Activated naive CD4-positive, alpha-beta T cell treated with anti-CD3 and anti-CD28 coated beads, Interleukin-2, amount 10 ng/mL, durations not matched to agents 7 days and 5 days (primary cell): ENCODE data around the gene SEC14L3.

Experiments
- CTCF ChIA-PET: fragments of 350-600 bp; sonication (Branson Sonifier 250); formaldehyde crosslinking; loops from one replicate; lab custom pipeline; 2021; ENCODE audit warnings: antibody characterized with exemption; lab: Charles Lee
- DNase-seq: peaks from one replicate; pipeline ENCODE4 v3.0.0-alpha.2; 2020
- H3K27ac Mint-ChIP-seq: one replicate; pipeline ENCODE4 v1.8.0; 2021; ENCODE audit warnings: mild to moderate bottlenecking, moderate library complexity, mixed read lengths
- H3K27me3 Mint-ChIP-seq: one replicate; pipeline ENCODE4 v1.8.0; 2021; ENCODE audit warnings: mild to moderate bottlenecking, mixed read lengths
- H3K36me3 Mint-ChIP-seq: one replicate; pipeline ENCODE4 v1.8.0; 2021; ENCODE audit warnings: mixed read lengths
- H3K4me1 Mint-ChIP-seq: one replicate; pipeline ENCODE4 v1.8.0; 2021; ENCODE audit warnings: mixed read lengths
- H3K4me3 Mint-ChIP-seq: one replicate; pipeline ENCODE4 v1.8.0; 2021; ENCODE audit warnings: mild to moderate bottlenecking, moderate library complexity, mixed read lengths
- H3K9me3 Mint-ChIP-seq: one replicate; pipeline ENCODE4 v1.8.0; 2021; ENCODE audit warnings: mixed read lengths

Gene SEC14L3

GRCh38 chr22:30497466-30498150, 25.8 kb upstream of the SEC14L3 start:
- H3K4me1 Mint-ChIP-seq: no peaks in the 10 kb centered on the region
- no peak overlapping the region for H3K27ac Mint-ChIP-seq
- DNase-seq: no peak
- no peak overlapping the region for H3K4me3 Mint-ChIP-seq
- H3K9me3 Mint-ChIP-seq: no peaks in the 10 kb centered on the region
- no peaks in the 10 kb centered on the region for H3K36me3 Mint-ChIP-seq
- CTCF ChIA-PET: interaction anchor here (0.8 to 1.1 kb wide), 2 partner anchors 13 to 108 kb away, joined by 3 read pairs; no protein-coding TSS in a partner anchor
- peaks cover 21% of the 10 kb centered on the region for H3K27me3 Mint-ChIP-seq

- no peak for DNase-seq
- H3K27ac Mint-ChIP-seq: no peak overlapping the region
- no peaks in the 10 kb centered on the region for H3K4me1 Mint-ChIP-seq
- no peaks in the 10 kb centered on the region for H3K9me3 Mint-ChIP-seq
- CTCF ChIA-PET: no interaction called here
- H3K27me3 Mint-ChIP-seq: peaks cover 27% of the 10 kb centered on the region
- H3K36me3 Mint-ChIP-seq: no peaks in the 10 kb centered on the region
- no peak overlapping the region for H3K4me3 Mint-ChIP-seq
Measured at GRCh38 chr22:30495041-30495784, 23.4 kb upstream of the SEC14L3 start.

DNA sequence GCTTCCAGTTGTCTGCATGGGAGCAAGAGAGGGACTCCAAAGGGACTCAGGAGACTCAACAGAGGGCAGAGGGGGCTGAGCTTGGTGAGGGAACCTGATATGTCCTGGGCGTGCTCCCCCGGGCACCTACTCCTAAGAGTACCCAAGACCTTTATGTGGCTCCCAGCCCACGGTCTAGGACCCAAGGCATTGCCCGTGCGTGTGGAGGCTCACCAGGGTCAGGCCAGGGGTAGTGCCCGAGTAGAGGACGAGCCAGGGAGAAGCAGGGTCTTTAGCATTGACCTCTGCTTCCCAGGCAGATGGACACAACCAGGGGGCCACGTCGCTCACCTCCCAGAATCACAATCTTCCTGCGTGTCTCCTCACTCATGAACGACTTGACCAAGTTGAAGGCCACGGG, 20.3 kb upstream of the SEC14L3 start:
- Mint-ChIP-seq H3K4me1 (no peaks in the 10 kb centered on the region), H3K9me3 (no peaks in the 10 kb centered on the region), H3K27me3 (peaks cover 36% of the 10 kb centered on the region), H3K4me3 (no peak overlapping the region), H3K27ac (no peak overlapping the region), H3K36me3 (no peaks in the 10 kb centered on the region)
- CTCF ChIA-PET: no interaction called here
- DNase-seq: no peak

DNA sequence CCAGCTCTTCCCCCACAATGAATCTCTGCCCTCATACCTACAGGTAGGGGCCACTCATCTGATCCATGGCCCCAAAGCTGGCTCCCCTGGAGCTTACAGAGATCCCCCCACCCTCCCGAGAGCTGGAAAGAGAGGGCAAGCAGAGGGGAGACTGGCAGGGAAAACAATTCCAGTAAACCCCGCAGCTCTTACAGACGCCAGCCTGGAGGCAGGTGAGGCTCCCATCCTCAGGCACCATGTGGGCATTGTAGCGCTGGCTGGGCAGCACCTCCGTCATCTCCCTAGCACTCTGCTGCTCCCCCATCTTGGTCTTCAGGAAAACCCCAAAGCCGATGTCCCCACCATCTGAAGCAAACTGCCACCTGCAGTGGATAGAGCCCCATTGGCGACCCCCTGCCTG, 19.6 kb upstream of the SEC14L3 start:
- CTCF ChIA-PET: interaction anchor here (1.2 to 1.3 kb wide), 2 partner anchors 46 to 110 kb away, joined by 3 to 4 read pairs; no protein-coding TSS in a partner anchor
- no peak for DNase-seq
- Mint-ChIP-seq H3K27me3 (peaks cover 39% of the 10 kb centered on the region), H3K36me3 (no peaks in the 10 kb centered on the region), H3K9me3 (no peaks in the 10 kb centered on the region), H3K27ac (no peak overlapping the region), H3K4me1 (no peaks in the 10 kb centered on the region), H3K4me3 (no peak overlapping the region)

- no peak for DNase-seq
- Mint-ChIP-seq H3K4me1 (no peaks in the 10 kb centered on the region), H3K9me3 (no peaks in the 10 kb centered on the region), H3K27ac (no peak overlapping the region), H3K4me3 (no peak overlapping the region), H3K27me3 (peaks cover 36% of the 10 kb centered on the region), H3K36me3 (no peaks in the 10 kb centered on the region)
- CTCF ChIA-PET: interaction anchor here (1.2 to 1.3 kb wide), 3 partner anchors 45 to 111 kb away, joined by 3 to 4 read pairs (median 3); no protein-coding TSS in a partner anchor
Measured at GRCh38 chr22:30490399-30490798, 18.6 kb upstream of the SEC14L3 start.

- CTCF ChIA-PET: interaction anchor here (2.8 to 5.2 kb wide), 2 partner anchors 43 to 97 kb away, joined by 23 to 57 read pairs; no protein-coding TSS in a partner anchor
- H3K9me3 Mint-ChIP-seq: no peaks in the 10 kb centered on the region
- no peak overlapping the region for H3K27ac Mint-ChIP-seq
- DNase-seq: no peak
- peaks cover 29% of the 10 kb centered on the region for H3K27me3 Mint-ChIP-seq
- H3K36me3 Mint-ChIP-seq: no peaks in the 10 kb centered on the region
- no peak overlapping the region for H3K4me3 Mint-ChIP-seq
- no peaks in the 10 kb centered on the region for H3K4me1 Mint-ChIP-seq
Measured at GRCh38 chr22:30488121-30488520, 16.3 kb upstream of the SEC14L3 start.

GRCh38 chr22:30486661-30487115, 14.9 kb upstream of the SEC14L3 start:
- H3K4me3 Mint-ChIP-seq: no peak overlapping the region
- no peaks in the 10 kb centered on the region for H3K9me3 Mint-ChIP-seq
- H3K27me3 Mint-ChIP-seq: peaks cover 23% of the 10 kb centered on the region
- CTCF ChIA-PET: interaction anchor here (0.6 to 5.2 kb wide), 4 partner anchors 41 to 119 kb away, joined by 3 to 57 read pairs (median 14); no protein-coding TSS in a partner anchor
- no peaks in the 10 kb centered on the region for H3K36me3 Mint-ChIP-seq
- no peaks in the 10 kb centered on the region for H3K4me1 Mint-ChIP-seq
- no peak overlapping the region for H3K27ac Mint-ChIP-seq
- DNase-seq: no peak

DNA sequence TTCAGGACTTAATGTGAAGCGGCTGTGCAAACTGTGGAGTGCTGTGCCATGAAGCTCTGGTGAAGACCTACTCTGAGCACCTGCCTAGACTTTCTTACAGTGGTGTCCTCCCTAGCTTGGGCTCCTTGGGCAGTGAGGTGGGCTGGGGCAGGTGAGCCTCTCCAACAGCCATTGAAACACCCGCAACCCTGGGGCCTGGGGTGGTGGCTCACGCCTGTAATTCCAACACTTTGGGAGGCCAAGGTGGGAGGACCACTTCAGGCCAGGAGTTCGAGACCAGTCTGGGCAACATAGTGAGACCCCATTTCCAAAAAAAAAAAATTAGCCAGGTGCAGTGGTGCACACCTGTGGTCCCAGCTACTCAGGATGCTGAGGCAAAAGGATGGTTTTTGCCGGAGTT, 14.3 kb upstream of the SEC14L3 start:
- CTCF ChIA-PET: interaction anchor here (0.6 to 5.2 kb wide), 9 partner anchors 11 to 188 kb away, joined by 3 to 57 read pairs (median 3); partner anchors contain the start of gene RNF215
- peaks cover 29% of the 10 kb centered on the region for H3K27me3 Mint-ChIP-seq
- no peak overlapping the region for H3K4me3 Mint-ChIP-seq
- no peaks in the 10 kb centered on the region for H3K9me3 Mint-ChIP-seq
- DNase-seq: no peak
- no peak overlapping the region for H3K27ac Mint-ChIP-seq
- H3K36me3 Mint-ChIP-seq: no peaks in the 10 kb centered on the region
- no peaks in the 10 kb centered on the region for H3K4me1 Mint-ChIP-seq

GRCh38 chr22:30485362-30485988, 13.7 kb upstream of the SEC14L3 start:
- CTCF ChIA-PET: interaction anchor here (0.6 to 5.2 kb wide), 8 partner anchors 11 to 188 kb away, joined by 3 to 57 read pairs (median 3); partner anchors contain the start of gene RNF215
- Mint-ChIP-seq H3K27ac (no peak overlapping the region), H3K27me3 (peaks cover 24% of the 10 kb centered on the region), H3K9me3 (no peaks in the 10 kb centered on the region), H3K4me1 (no peaks in the 10 kb centered on the region), H3K4me3 (no peak overlapping the region), H3K36me3 (no peaks in the 10 kb centered on the region)
- peak; percentile 83 for DNase-seq

DNA sequence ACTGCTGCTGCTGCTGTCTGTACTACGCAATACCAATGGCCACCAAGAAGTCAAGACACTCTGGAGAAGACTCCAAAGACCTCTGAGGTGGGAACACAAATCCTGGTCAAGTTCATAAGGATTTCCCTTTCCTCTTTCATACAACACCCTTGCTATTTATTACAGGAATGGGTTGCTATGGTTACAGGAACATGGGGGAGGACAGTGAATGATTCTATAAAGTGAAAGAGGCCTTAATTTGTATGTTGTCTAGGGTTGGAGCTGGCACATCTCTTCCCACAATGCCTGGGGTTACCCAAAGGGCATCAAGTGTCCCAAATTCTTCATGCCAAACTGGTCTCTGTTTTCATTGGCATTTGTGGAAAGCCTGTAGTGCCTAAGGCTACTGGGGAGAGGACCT, 11.4 kb upstream of the SEC14L3 start:
- no peak overlapping the region for H3K4me3 Mint-ChIP-seq
- H3K36me3 Mint-ChIP-seq: no peaks in the 10 kb centered on the region
- no peak for DNase-seq
- no peak overlapping the region for H3K27ac Mint-ChIP-seq
- CTCF ChIA-PET: interaction anchor here (0.7 to 5.2 kb wide), 5 partner anchors 8 to 773 kb away, joined by 3 to 57 read pairs (median 4); no protein-coding TSS in a partner anchor
- H3K9me3 Mint-ChIP-seq: no peaks in the 10 kb centered on the region
- peaks cover 19% of the 10 kb centered on the region for H3K27me3 Mint-ChIP-seq
- H3K4me1 Mint-ChIP-seq: no peaks in the 10 kb centered on the region

GRCh38 chr22:30481711-30482110, 9.9 kb upstream of the SEC14L3 start:
- Mint-ChIP-seq H3K36me3 (no peaks in the 10 kb centered on the region), H3K27ac (no peak overlapping the region), H3K4me3 (no peak overlapping the region), H3K4me1 (no peaks in the 10 kb centered on the region), H3K9me3 (no peaks in the 10 kb centered on the region), H3K27me3 (peaks cover 26% of the 10 kb centered on the region)
- CTCF ChIA-PET: no interaction called here
- DNase-seq: no peak

DNA sequence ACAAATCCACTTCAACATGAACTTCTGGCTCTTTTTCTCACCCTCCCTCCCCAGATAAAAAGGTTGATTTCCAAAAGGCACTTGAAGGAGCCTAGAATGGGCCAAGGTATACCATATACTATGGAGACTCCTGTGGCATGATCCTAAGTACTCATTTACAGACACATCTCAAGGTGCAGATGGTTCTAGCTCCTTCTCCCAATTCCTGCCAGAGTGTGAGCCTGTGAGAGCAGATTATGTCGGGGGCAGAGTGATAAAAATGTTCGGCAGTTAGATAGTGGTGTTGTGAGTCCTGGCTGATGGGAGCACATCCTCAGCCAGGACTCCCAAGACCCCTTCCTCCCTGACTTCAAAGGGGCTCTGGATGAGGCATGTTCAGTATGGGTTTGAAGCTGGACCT, 8.2 kb upstream of the SEC14L3 start:
- CTCF ChIA-PET: interaction anchor here (1.4 to 1.6 kb wide), 2 partner anchors 36 to 89 kb away, joined by 3 to 5 read pairs; no protein-coding TSS in a partner anchor
- Mint-ChIP-seq H3K36me3 (no peaks in the 10 kb centered on the region), H3K4me1 (no peaks in the 10 kb centered on the region), H3K27me3 (peaks cover 40% of the 10 kb centered on the region), H3K9me3 (no peaks in the 10 kb centered on the region), H3K4me3 (no peak overlapping the region), H3K27ac (no peak overlapping the region)
- DNase-seq: no peak

DNA sequence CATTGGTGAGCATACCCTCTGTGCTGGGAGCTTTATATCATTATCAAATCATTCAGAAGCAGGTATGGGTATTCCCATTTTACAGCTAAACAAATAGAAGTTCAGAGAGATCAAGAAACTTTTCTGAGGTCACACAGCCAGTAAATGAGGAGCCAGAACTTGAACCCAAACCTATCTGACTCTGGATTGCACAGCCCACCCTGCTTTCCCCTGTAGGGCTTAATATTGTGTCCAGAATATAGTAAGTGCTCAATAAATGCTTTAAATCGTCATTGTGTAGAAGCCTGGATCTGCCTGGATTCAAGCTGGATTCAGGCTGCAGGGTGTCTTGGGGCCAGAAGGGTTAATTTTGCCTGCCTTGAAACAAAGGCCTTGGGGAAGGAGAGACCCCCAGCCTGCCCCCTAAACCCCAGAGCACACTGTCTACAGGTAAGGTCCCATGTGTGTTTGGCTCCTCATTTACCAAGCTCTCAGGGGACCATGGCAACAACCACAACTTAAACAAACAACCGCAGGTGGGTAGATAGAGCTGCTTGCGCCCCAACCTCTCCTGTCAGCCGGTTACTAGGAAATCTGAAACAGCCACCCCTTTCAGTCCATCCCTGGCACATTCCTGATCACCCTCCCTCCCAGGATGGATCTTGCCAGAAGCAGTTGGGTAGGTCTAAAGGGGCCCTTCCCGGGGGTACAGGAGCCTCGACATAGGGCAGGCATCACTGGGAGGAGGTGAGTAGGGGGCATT, 3.0 kb upstream of the SEC14L3 start:
- Mint-ChIP-seq H3K9me3 (no peaks in the 10 kb centered on the region), H3K36me3 (no peaks in the 10 kb centered on the region), H3K27me3 (peaks cover 55% of the 10 kb centered on the region), H3K4me1 (peaks cover 9% of the 10 kb centered on the region), H3K4me3 (no peak overlapping the region), H3K27ac (no peak overlapping the region)
- CTCF ChIA-PET: interaction anchor here (1.2 to 1.9 kb wide), 2 partner anchors 9 to 11 kb away, joined by 3 to 5 read pairs; no protein-coding TSS in a partner anchor
- DNase-seq: peak; percentile 38
